ENCODE data around the gene ACSL1.

GRCh38 chr4:184808713-184809050, 17.1 kb downstream of the ACSL1 start:
- TF ChIP-seq, protein P1, sequence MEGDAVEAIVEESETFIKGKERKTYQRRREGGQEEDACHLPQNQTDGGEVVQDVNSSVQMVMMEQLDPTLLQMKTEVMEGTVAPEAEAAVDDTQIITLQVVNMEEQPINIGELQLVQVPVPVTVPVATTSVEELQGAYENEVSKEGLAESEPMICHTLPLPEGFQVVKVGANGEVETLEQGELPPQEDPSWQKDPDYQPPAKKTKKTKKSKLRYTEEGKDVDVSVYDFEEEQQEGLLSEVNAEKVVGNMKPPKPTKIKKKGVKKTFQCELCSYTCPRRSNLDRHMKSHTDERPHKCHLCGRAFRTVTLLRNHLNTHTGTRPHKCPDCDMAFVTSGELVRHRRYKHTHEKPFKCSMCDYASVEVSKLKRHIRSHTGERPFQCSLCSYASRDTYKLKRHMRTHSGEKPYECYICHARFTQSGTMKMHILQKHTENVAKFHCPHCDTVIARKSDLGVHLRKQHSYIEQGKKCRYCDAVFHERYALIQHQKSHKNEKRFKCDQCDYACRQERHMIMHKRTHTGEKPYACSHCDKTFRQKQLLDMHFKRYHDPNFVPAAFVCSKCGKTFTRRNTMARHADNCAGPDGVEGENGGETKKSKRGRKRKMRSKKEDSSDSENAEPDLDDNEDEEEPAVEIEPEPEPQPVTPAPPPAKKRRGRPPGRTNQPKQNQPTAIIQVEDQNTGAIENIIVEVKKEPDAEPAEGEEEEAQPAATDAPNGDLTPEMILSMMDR (IDR thresholded peaks at IDR 0.05) = no peak
- TF ChIP-seq POLR2A (IDR thresholded peaks at IDR 0.05) = no peak
- TF ChIP-seq POLR2AphosphoS5 (IDR thresholded peaks at IDR 0.05) = no peak

Data from stomach (tissue), 4 donors.